Suppressor macrophage treated with lipopolysaccharide for 1 hour (primary cell): Measurements from ENCODE around the gene BCKDHB.
"Not testable (repeated sequence)": the region's sequence is repeated elsewhere in the genome, so short reads cannot be mapped to it uniquely, and the experiment has no call there.

Experiments used
- DNase-seq, 3 donors: peaks; one replicate each; pipeline ENCODE4 v3.0.0-alpha.2; 2020 to 2022

The BCKDHB gene

GRCh38 chr6:80268865-80269730 lies 162.6 kb downstream of the BCKDHB start:
- DNase-seq = no peak

DNA sequence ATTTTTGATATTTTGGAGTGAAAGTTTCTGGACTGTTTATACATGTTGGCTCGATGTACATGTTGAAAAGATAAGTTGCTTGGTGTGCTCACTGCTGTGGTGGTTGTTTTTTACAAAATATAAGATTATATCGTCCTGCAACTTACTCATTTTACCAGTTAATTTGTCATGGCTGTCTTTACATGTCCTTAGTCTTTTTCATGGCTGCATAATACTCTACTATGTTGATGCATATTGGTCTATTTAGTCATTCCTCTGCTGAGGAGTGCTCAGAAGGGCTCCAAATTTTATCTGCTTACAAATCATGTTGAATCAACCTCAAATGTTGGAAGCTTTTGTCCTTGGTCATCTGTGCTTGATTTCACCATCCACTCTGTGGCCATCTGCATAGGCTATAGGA lies 164.6 kb downstream of the BCKDHB start:
- no peak for DNase-seq

GRCh38 chr6:80272988-80273387 lies 166.5 kb downstream of the BCKDHB start:
- no peak for DNase-seq

GRCh38 chr6:80276861-80277260 lies 170.4 kb downstream of the BCKDHB start:
- no peak for DNase-seq

DNA sequence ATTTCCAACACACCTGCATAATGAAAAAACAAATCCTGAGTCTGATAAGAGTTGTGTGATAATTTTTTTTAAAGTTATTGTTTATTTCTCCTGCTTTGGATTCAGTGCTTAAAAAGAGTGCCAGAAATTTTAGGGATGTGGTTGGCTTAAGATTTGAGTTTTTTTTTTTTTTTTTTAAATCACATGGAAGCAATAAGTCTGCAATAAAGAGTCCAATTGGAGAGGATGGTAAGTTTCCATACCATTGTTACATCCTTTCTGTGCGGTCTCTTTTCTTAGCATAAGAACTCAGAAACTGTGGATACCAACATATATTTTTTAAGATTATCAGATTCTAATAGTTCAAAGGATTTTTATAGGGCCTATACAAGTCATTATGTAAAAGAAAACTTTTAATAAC lies 171.0 kb downstream of the BCKDHB start:
- no peak for DNase-seq

- DNase-seq = no peak
Measured at GRCh38 chr6:80280262-80281010, 174.0 kb downstream of the BCKDHB start.

DNA sequence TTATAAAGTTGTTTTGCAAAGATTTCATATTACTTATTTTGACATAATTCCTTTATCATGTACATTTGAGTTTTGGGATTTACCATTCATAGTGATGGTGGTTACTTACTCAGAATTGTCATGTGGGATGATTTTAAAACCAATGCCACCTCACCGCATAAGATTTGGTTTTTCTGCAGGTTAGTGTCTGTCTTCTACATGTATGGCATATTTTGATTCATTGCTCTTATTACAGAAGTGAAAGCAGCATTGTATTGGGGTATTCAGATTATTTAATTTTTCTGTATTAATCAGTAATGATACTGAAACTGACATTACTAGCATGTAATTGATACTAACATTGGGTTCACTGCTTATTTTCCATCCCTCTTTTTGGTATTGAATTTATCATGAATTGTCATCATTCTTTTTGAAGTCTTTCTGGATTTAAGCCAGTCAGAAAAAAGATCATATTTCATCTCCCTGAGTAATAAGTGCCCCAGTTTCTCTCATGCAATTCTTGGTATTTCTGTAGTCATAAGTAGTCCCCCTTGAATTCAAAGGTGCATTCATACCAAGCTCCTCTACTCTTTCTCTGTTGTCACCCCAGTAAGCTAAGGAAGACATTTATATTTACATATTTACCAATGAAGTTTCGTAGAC lies 176.6 kb downstream of the BCKDHB start:
- no peak for DNase-seq

DNA sequence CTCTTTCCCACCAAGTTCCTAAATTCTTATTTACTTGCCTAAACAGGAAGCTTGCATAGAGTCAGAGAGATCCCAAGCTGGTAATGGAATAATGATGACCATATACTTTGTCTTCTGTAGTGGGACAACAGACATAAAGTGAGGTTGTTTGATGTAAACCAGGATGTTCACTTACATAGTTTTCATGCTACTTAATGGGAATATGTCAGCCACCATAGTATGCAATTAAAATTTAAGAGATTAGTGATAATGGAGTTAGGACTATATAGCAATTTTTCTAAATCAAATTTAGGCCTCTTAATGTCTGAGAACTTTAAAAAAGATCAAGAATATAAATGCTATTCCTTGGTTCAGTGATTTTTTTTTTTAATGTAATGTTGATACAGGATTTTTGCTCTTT lies 180.6 kb downstream of the BCKDHB start:
- DNase-seq = no peak

GRCh38 chr6:80287607-80288006 lies 181.1 kb downstream of the BCKDHB start:
- DNase-seq = no peak

- DNase-seq = no peak
Measured at GRCh38 chr6:80289727-80290126, 183.3 kb downstream of the BCKDHB start.

DNA sequence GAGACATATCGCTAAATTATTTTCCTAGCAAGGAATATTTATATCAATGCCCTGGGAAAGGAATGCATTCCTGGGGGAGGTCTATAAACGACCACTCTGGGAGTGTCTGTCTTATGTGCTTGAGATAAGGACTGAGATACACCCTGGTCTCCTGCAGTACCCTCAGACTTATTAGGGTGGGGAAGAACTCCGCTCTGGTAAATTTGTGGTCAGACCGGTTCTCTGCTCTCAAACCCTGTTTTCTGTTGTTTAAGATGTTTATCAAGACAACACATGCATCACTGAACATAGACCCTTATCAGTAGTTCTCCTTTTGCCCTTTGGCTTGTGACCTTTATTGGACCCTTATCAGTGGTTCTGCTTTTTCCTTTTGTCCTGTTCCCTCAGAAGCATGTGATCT lies 188.1 kb downstream of the BCKDHB start:
- DNase-seq = not testable (repeated sequence)

DNA sequence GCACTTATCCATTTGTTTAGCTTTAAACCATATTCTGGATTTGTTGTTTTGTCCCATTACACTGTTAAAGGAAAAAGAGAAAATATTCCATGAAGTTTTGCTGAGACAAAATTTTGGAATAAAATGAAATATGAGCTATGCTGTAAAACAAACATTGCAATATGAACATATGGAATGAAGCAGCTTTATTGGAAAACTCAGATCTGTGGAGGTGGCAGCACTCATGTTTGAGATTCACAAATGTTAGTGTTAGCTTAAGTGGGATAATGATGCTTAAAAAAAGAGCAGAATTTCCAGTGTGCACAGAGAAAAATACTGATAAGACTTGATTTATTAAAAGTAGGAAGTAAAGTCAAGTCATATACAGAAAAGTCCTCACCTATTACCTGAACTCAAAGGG lies 196.2 kb downstream of the BCKDHB start:
- no peak for DNase-seq

- DNase-seq = no peak
Measured at GRCh38 chr6:80304014-80304413, 197.5 kb downstream of the BCKDHB start.

- no peak for DNase-seq
Measured at GRCh38 chr6:80314531-80314930, 208.1 kb downstream of the BCKDHB start.

- no peak for DNase-seq
Measured at GRCh38 chr6:80316686-80317231, 210.3 kb downstream of the BCKDHB start.

- no peak for DNase-seq
Measured at GRCh38 chr6:80319196-80319595, 212.7 kb downstream of the BCKDHB start.

GRCh38 chr6:80321011-80321410 lies 214.5 kb downstream of the BCKDHB start:
- no peak for DNase-seq

- no peak for DNase-seq
Measured at GRCh38 chr6:80325742-80326141, 219.3 kb downstream of the BCKDHB start.

GRCh38 chr6:80328652-80329051 lies 222.2 kb downstream of the BCKDHB start:
- DNase-seq = no peak

- no peak for DNase-seq
Measured at GRCh38 chr6:80329496-80329895, 223.0 kb downstream of the BCKDHB start.

- no peak for DNase-seq
Measured at GRCh38 chr6:80330961-80331360, 224.5 kb downstream of the BCKDHB start.

- no peak for DNase-seq
Measured at GRCh38 chr6:80331522-80331921, 225.1 kb downstream of the BCKDHB start.

- DNase-seq = no peak
Measured at GRCh38 chr6:80331974-80332373, 225.5 kb downstream of the BCKDHB start.
